ENCODE results near the gene SPHK2.

SPHK2 gene

GRCh38 chr19:48646001-48646721, 26.9 kb downstream of the SPHK2 start, which contains the start of gene CA11:
CA11 (minus strand) TSS chr19:48646187; CDS start chr19:48645632, 555 bp downstream.
- Histone ChIP-seq H2AFZ (ENCODE audit: low read depth) (peak within 1 kb of the TSS; percentile 90), H4K20me1 (ENCODE audit: insufficient read depth) (no peaks in the 10 kb centered on the region), H3K79me2 (ENCODE audit: insufficient read depth, low read depth) (no peaks in the 10 kb centered on the region), H3K27me3 (ENCODE audit: insufficient read depth, low read depth) (peaks cover 17% of the 10 kb centered on the region), H3K4me3 (IDR thresholded peaks at IDR 0.05; ENCODE audit: insufficient read depth, low read depth, low read length) (no peak within 1 kb of the TSS), H3K4me2 (peak within 1 kb of the TSS; percentile 98), H3K36me3 (ENCODE audit: insufficient read depth) (no peaks in the 10 kb centered on the region), H3K9ac (peak within 1 kb of the TSS; percentile 50), H3K27ac (no peak within 1 kb of the TSS), H3K4me1 (ENCODE audit: low read depth, poor library complexity, severe bottlenecking) (peaks cover 18% of the 10 kb centered on the region)
- peak; percentile 80 for TF ChIP-seq CTCF (conservative IDR thresholded peaks at IDR 0.05; ENCODE audit: low read depth, low read length)

GRCh38 chr19:48646722-48647216, 27.5 kb downstream of the SPHK2 start:
- peaks cover 12% of the 10 kb centered on the region for H3K27me3 ChIP-seq (ENCODE audit: insufficient read depth, low read depth)
- H3K36me3 ChIP-seq (ENCODE audit: insufficient read depth) = no peaks in the 10 kb centered on the region
- TF ChIP-seq CTCF (conservative IDR thresholded peaks at IDR 0.05; ENCODE audit: low read depth, low read length) = no peak
- peak overlapping the region; percentile 90 for H2AFZ ChIP-seq (ENCODE audit: low read depth)
- H3K4me1 ChIP-seq (ENCODE audit: low read depth, poor library complexity, severe bottlenecking) = peaks cover 18% of the 10 kb centered on the region
- H3K9ac ChIP-seq = 0 out of 2 replicates have a peak overlapping the region, but pooled peaks have one; percentile 50
- H3K79me2 ChIP-seq (ENCODE audit: insufficient read depth, low read depth) = no peaks in the 10 kb centered on the region
- H4K20me1 ChIP-seq (ENCODE audit: insufficient read depth) = no peaks in the 10 kb centered on the region
- no peak overlapping the region for H3K4me3 ChIP-seq (IDR thresholded peaks at IDR 0.05; ENCODE audit: insufficient read depth, low read depth, low read length)
- no peak overlapping the region for H3K27ac ChIP-seq
- H3K4me2 ChIP-seq = peak overlapping the region; percentile 98; the same call in 1 of the 2 replicates

- no peak overlapping the region for H3K27ac ChIP-seq
These were observed 28.8 kb downstream of the SPHK2 start for GRCh38 chr19:48648134-48648533.

GRCh38 chr19:48650974-48651682, 31.8 kb downstream of the SPHK2 start:
- H3K4me1 ChIP-seq (ENCODE audit: low read depth, poor library complexity, severe bottlenecking) = peaks cover 11% of the 10 kb centered on the region
- no peak for TF ChIP-seq CTCF (conservative IDR thresholded peaks at IDR 0.05; ENCODE audit: low read depth, low read length)
- H4K20me1 ChIP-seq (ENCODE audit: insufficient read depth) = no peaks in the 10 kb centered on the region

More at GRCh38 chr19:48648134-48648533, 28.8 kb downstream of the SPHK2 start:
- no peaks in the 10 kb centered on the region for H3K36me3 ChIP-seq (ENCODE audit: insufficient read depth)
- H3K4me3 ChIP-seq (IDR thresholded peaks at IDR 0.05; ENCODE audit: insufficient read depth, low read depth, low read length) = no peak overlapping the region
- peaks cover 18% of the 10 kb centered on the region for H3K4me1 ChIP-seq (ENCODE audit: low read depth, poor library complexity, severe bottlenecking)
- TF ChIP-seq CTCF (conservative IDR thresholded peaks at IDR 0.05; ENCODE audit: low read depth, low read length) = no peak
- H2AFZ ChIP-seq (ENCODE audit: low read depth) = no peak overlapping the region
- no peak overlapping the region for H3K4me2 ChIP-seq
- H3K27me3 ChIP-seq (ENCODE audit: insufficient read depth, low read depth) = peaks cover 8% of the 10 kb centered on the region
- no peaks in the 10 kb centered on the region for H3K79me2 ChIP-seq (ENCODE audit: insufficient read depth, low read depth)
- no peak overlapping the region for H3K9ac ChIP-seq
- H4K20me1 ChIP-seq (ENCODE audit: insufficient read depth) = no peaks in the 10 kb centered on the region

More at GRCh38 chr19:48650974-48651682, 31.8 kb downstream of the SPHK2 start:
- H3K36me3 ChIP-seq (ENCODE audit: insufficient read depth) = no peaks in the 10 kb centered on the region
- no peak overlapping the region for H3K27ac ChIP-seq
- H3K4me2 ChIP-seq = no peak overlapping the region
- H3K79me2 ChIP-seq (ENCODE audit: insufficient read depth, low read depth) = no peaks in the 10 kb centered on the region
- H3K27me3 ChIP-seq (ENCODE audit: insufficient read depth, low read depth) = peaks cover 15% of the 10 kb centered on the region
- no peak overlapping the region for H3K4me3 ChIP-seq (IDR thresholded peaks at IDR 0.05; ENCODE audit: insufficient read depth, low read depth, low read length)
- H2AFZ ChIP-seq (ENCODE audit: low read depth) = no peak overlapping the region
- no peak overlapping the region for H3K9ac ChIP-seq
